ENCODE results near the gene NXPE3.
"Not testable (repeated sequence)": the region's sequence is repeated elsewhere in the genome, so short reads cannot be mapped to it uniquely, and the experiment has no call there.

NXPE3 gene

GRCh38 chr3:101864926-101865325, 85.9 kb downstream of the NXPE3 start:
- H3K27ac Mint-ChIP-seq, H3K4me3 Mint-ChIP-seq, H3K27me3 Mint-ChIP-seq, H3K9me3 Mint-ChIP-seq: not testable (repeated sequence)
- H3K4me1 Mint-ChIP-seq (ENCODE audit: low read depth): peaks cover 46% of the 10 kb centered on the region
- H3K36me3 Mint-ChIP-seq (ENCODE audit: low read depth): peaks cover 38% of the 10 kb centered on the region

- Mint-ChIP-seq H3K4me1 (ENCODE audit: low read depth) (peaks cover 37% of the 10 kb centered on the region), H3K27me3 (no peaks in the 10 kb centered on the region), H3K27ac (no peak overlapping the region), H3K36me3 (ENCODE audit: low read depth) (peaks cover 28% of the 10 kb centered on the region), H3K9me3 (no peaks in the 10 kb centered on the region), H3K4me3 (no peak overlapping the region)
Observed at GRCh38 chr3:101865751-101866509, 86.9 kb downstream of the NXPE3 start.

- H3K4me3 Mint-ChIP-seq: no peak overlapping the region
Observed at GRCh38 chr3:101867511-101867910, 88.5 kb downstream of the NXPE3 start.

GRCh38 chr3:101867996-101868395, 89.0 kb downstream of the NXPE3 start:
- no peak overlapping the region for H3K4me3 Mint-ChIP-seq
- H3K9me3 Mint-ChIP-seq: no peaks in the 10 kb centered on the region

More at GRCh38 chr3:101867511-101867910, 88.5 kb downstream of the NXPE3 start:
- H3K27me3 Mint-ChIP-seq: no peaks in the 10 kb centered on the region
- H3K36me3 Mint-ChIP-seq (ENCODE audit: low read depth): peaks cover 12% of the 10 kb centered on the region
- H3K4me1 Mint-ChIP-seq (ENCODE audit: low read depth): peaks cover 21% of the 10 kb centered on the region
- no peaks in the 10 kb centered on the region for H3K9me3 Mint-ChIP-seq
- H3K27ac Mint-ChIP-seq: no peak overlapping the region

GRCh38 chr3:101868534-101869464, 89.8 kb downstream of the NXPE3 start:
- H3K27ac Mint-ChIP-seq: no peak overlapping the region
- H3K27me3 Mint-ChIP-seq: no peaks in the 10 kb centered on the region
- no peaks in the 10 kb centered on the region for H3K36me3 Mint-ChIP-seq (ENCODE audit: low read depth)
- H3K4me3 Mint-ChIP-seq: no peak overlapping the region
- H3K4me1 Mint-ChIP-seq (ENCODE audit: low read depth): peaks cover 8% of the 10 kb centered on the region
- H3K9me3 Mint-ChIP-seq: no peaks in the 10 kb centered on the region

More at GRCh38 chr3:101867996-101868395, 89.0 kb downstream of the NXPE3 start:
- Mint-ChIP-seq H3K36me3 (ENCODE audit: low read depth) (peaks cover 7% of the 10 kb centered on the region), H3K4me1 (ENCODE audit: low read depth) (peaks cover 16% of the 10 kb centered on the region), H3K27ac (no peak overlapping the region), H3K27me3 (no peaks in the 10 kb centered on the region)

- H3K27me3 Mint-ChIP-seq: no peaks in the 10 kb centered on the region
- H3K4me1 Mint-ChIP-seq (ENCODE audit: low read depth): peaks cover 4% of the 10 kb centered on the region
- H3K4me3 Mint-ChIP-seq: no peak overlapping the region
Observed at GRCh38 chr3:101870138-101870537, 91.1 kb downstream of the NXPE3 start.

GRCh38 chr3:101873619-101874018, 94.6 kb downstream of the NXPE3 start:
- no peaks in the 10 kb centered on the region for H3K4me1 Mint-ChIP-seq (ENCODE audit: low read depth)
- H3K27ac Mint-ChIP-seq: no peak overlapping the region
- H3K9me3 Mint-ChIP-seq: no peaks in the 10 kb centered on the region
- no peaks in the 10 kb centered on the region for H3K36me3 Mint-ChIP-seq (ENCODE audit: low read depth)
- H3K4me3 Mint-ChIP-seq: no peak overlapping the region
- no peaks in the 10 kb centered on the region for H3K27me3 Mint-ChIP-seq

More at GRCh38 chr3:101870138-101870537, 91.1 kb downstream of the NXPE3 start:
- no peaks in the 10 kb centered on the region for H3K9me3 Mint-ChIP-seq
- no peaks in the 10 kb centered on the region for H3K36me3 Mint-ChIP-seq (ENCODE audit: low read depth)
- H3K27ac Mint-ChIP-seq: no peak overlapping the region

GRCh38 chr3:101876142-101876541, 97.1 kb downstream of the NXPE3 start:
- Mint-ChIP-seq H3K9me3 (no peaks in the 10 kb centered on the region), H3K4me1 (ENCODE audit: low read depth) (no peaks in the 10 kb centered on the region), H3K4me3 (no peak overlapping the region), H3K27ac (no peak overlapping the region), H3K27me3 (no peaks in the 10 kb centered on the region), H3K36me3 (ENCODE audit: low read depth) (no peaks in the 10 kb centered on the region)

All from stimulated activated naive CD8-positive, alpha-beta T cell treated with anti-CD3 and anti-CD28 coated beads, Interleukin-15, Interleukin-2, amounts not matched to agents 100 ng/mL and 50 ng/mL, for 24 hours (primary cell).